ENCODE data around the gene LORICRIN.

LORICRIN gene

GRCh38 chr1:153259387-153259786, at the start of gene LORICRIN:
Gene LORICRIN, plus strand, starts transcription at chr1:153259687. Its CDS starts 1,263 bp downstream, at chr1:153260950.
- no peak within 1 kb of the TSS; the same call in 1 of the 2 replicates for H3K4me3 ChIP-seq (replicated peaks; ENCODE audit: low read depth, low read length)
- no peaks in the 10 kb centered on the region; the same call in 1 of the 2 replicates for H3K27me3 ChIP-seq (replicated peaks; ENCODE audit: control insufficient read depth, insufficient read depth, low read length)
- no peak for DNase-seq (ENCODE audit: extremely low read depth, insufficient read length)
- TF ChIP-seq, protein P1, sequence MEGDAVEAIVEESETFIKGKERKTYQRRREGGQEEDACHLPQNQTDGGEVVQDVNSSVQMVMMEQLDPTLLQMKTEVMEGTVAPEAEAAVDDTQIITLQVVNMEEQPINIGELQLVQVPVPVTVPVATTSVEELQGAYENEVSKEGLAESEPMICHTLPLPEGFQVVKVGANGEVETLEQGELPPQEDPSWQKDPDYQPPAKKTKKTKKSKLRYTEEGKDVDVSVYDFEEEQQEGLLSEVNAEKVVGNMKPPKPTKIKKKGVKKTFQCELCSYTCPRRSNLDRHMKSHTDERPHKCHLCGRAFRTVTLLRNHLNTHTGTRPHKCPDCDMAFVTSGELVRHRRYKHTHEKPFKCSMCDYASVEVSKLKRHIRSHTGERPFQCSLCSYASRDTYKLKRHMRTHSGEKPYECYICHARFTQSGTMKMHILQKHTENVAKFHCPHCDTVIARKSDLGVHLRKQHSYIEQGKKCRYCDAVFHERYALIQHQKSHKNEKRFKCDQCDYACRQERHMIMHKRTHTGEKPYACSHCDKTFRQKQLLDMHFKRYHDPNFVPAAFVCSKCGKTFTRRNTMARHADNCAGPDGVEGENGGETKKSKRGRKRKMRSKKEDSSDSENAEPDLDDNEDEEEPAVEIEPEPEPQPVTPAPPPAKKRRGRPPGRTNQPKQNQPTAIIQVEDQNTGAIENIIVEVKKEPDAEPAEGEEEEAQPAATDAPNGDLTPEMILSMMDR (IDR thresholded peaks at IDR 0.05; ENCODE audit: insufficient read depth, low read length, poor library complexity, severe bottlenecking) = no peak
- H3K36me3 ChIP-seq (ENCODE audit: control insufficient read depth, insufficient read depth, low read length) = no peaks in the 10 kb centered on the region

GRCh38 chr1:153210206-153210605, 49.3 kb upstream of the LORICRIN start:
- no peak for DNase-seq (ENCODE audit: extremely low read depth, insufficient read length)
- peaks cover 2% of the 10 kb centered on the region for H3K27me3 ChIP-seq (replicated peaks; ENCODE audit: control insufficient read depth, insufficient read depth, low read length)
- no peak overlapping the region for H3K4me3 ChIP-seq (replicated peaks; ENCODE audit: low read depth, low read length)
- TF ChIP-seq, protein P1 (IDR thresholded peaks at IDR 0.05; ENCODE audit: insufficient read depth, low read length, poor library complexity, severe bottlenecking) = no peak
- no peaks in the 10 kb centered on the region for H3K36me3 ChIP-seq (ENCODE audit: control insufficient read depth, insufficient read depth, low read length)

GRCh38 chr1:153212201-153212600, 47.3 kb upstream of the LORICRIN start:
- H3K4me3 ChIP-seq (replicated peaks; ENCODE audit: low read depth, low read length) = no peak overlapping the region
- no peak for DNase-seq (ENCODE audit: extremely low read depth, insufficient read length)
- TF ChIP-seq, protein P1 (IDR thresholded peaks at IDR 0.05; ENCODE audit: insufficient read depth, low read length, poor library complexity, severe bottlenecking) = no peak
- no peaks in the 10 kb centered on the region; the same call in 1 of the 2 replicates for H3K27me3 ChIP-seq (replicated peaks; ENCODE audit: control insufficient read depth, insufficient read depth, low read length)
- no peaks in the 10 kb centered on the region for H3K36me3 ChIP-seq (ENCODE audit: control insufficient read depth, insufficient read depth, low read length)

GRCh38 chr1:153213519-153213918, 46.0 kb upstream of the LORICRIN start:
- DNase-seq (ENCODE audit: extremely low read depth, insufficient read length) = no peak
- Histone ChIP-seq H3K27me3 (replicated peaks; ENCODE audit: control insufficient read depth, insufficient read depth, low read length) (no peaks in the 10 kb centered on the region; the same call in 1 of the 2 replicates), H3K4me3 (replicated peaks; ENCODE audit: low read depth, low read length) (no peak overlapping the region), H3K36me3 (ENCODE audit: control insufficient read depth, insufficient read depth, low read length) (no peaks in the 10 kb centered on the region)
- TF ChIP-seq, protein P1 (IDR thresholded peaks at IDR 0.05; ENCODE audit: insufficient read depth, low read length, poor library complexity, severe bottlenecking) = no peak

DNA sequence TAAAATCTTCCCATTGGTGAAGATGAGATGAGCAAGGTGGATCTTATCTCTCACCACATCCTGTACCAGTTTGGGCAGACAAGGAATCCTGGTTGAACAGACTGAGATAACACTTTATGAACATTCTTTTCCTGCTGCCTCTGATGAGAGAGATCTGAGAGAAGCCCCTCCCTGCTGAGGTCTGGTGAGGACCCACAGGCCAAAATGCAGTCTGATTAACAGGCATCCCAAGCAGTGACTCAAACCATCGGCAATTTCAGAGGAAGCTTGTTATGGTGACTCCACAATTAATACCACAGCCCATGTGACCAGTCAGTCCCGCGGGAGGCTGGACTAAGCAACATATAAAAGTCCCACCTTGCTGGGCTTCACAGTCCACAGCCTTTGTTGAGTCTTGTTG, 42.3 kb upstream of the LORICRIN start, which contains the start of gene PRR9:
Gene PRR9 (plus strand): TSS at position 373 of the 400 bp plus-strand sequence. CDS start 561 bp downstream, outside the sequence.
- H3K36me3 ChIP-seq (ENCODE audit: control insufficient read depth, insufficient read depth, low read length) = no peaks in the 10 kb centered on the region
- H3K4me3 ChIP-seq (replicated peaks; ENCODE audit: low read depth, low read length) = no peak within 1 kb of the TSS
- no peak for DNase-seq (ENCODE audit: extremely low read depth, insufficient read length)
- no peaks in the 10 kb centered on the region; the same call in 1 of the 2 replicates for H3K27me3 ChIP-seq (replicated peaks; ENCODE audit: control insufficient read depth, insufficient read depth, low read length)
- TF ChIP-seq, protein P1 (IDR thresholded peaks at IDR 0.05; ENCODE audit: insufficient read depth, low read length, poor library complexity, severe bottlenecking) = no peak

Data from GM06990 (cell line).